GM18861 (cell line): ENCODE results near the gene CEP41.
"Not testable (repeated sequence)": the region's sequence is repeated elsewhere in the genome, so short reads cannot be mapped to it uniquely, and the experiment has no call there.

Experiments used
- ATAC-seq: cut with Tn5 transposase; IDR thresholded peaks from one replicate; pipeline ENCODE4 v1.9.1; 2021; ENCODE audit not compliant: unreplicated experiment

The CEP41 gene

DNA sequence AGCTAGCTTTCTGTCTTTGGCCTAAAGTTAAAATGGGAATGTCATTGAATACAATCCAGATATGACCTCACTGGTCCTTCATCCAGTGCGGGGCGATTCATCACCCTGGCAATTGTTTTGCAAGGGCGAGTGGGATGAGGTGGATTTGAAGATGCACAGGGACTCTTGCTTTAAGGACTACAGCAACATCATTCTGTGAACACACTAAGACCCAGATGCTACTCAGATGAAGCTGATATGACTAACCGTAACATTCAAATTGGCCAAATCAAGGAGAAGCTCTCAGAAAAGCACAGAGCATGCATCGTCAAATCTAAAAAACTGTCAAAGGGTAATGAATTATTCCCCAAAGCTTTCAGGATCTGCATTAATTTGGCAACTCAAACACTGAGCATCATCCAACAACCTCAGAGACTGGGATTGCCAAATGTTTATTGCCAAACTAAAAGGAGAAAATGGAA is 47.7 kb downstream of the CEP41 start:
- ATAC-seq = no peak

GRCh38 chr7:130390486-130390885 is 50.3 kb downstream of the CEP41 start:
- ATAC-seq = no peak

DNA sequence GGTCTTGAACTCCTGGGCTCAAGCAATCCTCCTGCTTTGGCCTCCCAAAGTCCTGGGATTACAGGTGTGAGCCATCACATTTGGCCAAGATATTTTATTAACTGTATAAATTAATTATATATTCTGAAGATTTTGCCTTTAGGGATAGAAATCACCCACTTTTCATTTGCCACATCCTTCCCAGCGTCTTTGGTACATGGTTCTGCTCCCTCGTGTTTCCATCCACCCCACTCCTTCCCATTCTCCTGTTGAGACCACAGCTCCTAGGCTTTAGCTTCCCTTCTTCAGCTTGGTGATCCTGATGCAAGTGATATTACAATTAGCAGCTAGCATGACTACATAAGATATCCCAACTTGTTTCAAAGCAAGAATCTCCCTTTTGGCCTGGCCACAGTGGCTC is 52.1 kb downstream of the CEP41 start:
- no peak for ATAC-seq

DNA sequence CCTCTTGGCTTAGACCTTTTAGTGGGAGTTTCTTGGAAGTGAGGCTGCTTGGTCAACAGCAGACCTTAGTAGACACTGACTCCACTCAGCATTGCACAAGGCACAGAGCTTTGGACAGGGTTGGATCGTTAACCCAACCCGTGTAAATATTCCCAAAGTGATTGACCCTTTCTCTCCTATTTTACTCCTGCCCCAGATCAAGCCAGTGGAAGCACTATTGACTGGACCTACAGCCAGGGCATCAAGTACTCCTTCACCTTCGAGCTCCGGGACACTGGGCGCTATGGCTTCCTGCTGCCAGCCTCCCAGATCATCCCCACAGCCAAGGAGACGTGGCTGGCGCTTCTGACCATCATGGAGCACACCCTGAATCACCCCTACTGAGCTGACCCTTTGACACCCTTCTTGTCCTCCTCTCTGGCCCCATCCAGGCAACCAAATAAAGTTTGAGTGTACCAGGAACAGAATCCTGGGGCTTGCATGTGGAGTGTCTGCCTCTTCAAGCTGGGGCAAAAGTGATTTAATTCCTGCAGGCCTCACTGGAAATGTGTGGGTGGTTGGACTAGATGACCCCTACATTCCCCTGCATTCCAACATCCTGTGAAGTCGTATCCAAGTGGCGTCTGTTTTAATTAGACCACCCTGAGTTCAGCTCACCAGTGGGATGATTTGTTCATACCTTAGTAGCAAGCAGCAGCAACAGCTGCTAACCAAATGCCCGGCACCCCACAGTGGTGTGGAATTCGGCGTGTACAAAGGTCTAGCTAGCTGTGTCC is 53.0 kb downstream of the CEP41 start:
- no peak for ATAC-seq

DNA sequence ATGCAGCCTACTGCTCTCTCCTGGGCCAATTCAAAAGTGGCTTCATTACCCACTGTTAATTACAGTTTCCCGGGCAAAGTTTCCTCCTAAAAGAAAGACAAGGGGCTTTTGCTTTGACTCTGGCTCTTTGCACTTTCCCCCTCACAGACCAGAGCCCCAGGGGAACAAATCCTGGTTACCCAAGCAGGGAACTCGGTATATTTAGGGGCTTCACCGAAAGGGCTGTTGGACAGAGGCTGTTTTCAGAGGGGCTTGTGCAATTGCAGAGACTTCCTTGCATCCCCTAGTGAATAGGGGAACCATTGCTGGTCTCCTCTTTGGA is 53.5 kb downstream of the CEP41 start:
- no peak for ATAC-seq

GRCh38 chr7:130386876-130387275 is 53.9 kb downstream of the CEP41 start:
- no peak for ATAC-seq

DNA sequence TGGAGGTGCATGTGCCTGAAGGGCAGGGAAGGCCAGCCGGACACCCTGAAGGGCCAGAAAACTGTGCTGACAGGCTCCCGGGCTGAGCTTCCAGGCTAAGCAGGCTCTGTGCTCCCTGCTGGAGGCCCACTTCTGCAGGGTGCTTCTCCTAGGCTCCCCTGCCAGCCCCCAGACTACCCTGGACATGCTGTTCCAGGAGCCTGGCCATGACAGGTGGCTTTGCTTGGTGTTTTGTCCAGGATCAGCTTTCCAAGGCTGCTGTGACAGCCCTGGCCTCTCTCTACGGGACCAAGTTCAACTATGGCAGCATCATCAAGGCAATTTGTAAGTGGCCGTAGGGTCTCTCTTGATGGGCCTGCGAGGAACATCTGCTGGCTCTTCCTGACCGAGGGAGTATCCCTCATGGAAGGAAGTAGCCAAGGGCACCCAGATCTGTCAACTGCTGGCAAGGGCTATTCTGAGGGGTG is 55.2 kb downstream of the CEP41 start:
- no peak for ATAC-seq

GRCh38 chr7:130384841-130385599 is 55.8 kb downstream of the CEP41 start:
- ATAC-seq = no peak

GRCh38 chr7:130384371-130384801 is 56.4 kb downstream of the CEP41 start:
- no peak for ATAC-seq

DNA sequence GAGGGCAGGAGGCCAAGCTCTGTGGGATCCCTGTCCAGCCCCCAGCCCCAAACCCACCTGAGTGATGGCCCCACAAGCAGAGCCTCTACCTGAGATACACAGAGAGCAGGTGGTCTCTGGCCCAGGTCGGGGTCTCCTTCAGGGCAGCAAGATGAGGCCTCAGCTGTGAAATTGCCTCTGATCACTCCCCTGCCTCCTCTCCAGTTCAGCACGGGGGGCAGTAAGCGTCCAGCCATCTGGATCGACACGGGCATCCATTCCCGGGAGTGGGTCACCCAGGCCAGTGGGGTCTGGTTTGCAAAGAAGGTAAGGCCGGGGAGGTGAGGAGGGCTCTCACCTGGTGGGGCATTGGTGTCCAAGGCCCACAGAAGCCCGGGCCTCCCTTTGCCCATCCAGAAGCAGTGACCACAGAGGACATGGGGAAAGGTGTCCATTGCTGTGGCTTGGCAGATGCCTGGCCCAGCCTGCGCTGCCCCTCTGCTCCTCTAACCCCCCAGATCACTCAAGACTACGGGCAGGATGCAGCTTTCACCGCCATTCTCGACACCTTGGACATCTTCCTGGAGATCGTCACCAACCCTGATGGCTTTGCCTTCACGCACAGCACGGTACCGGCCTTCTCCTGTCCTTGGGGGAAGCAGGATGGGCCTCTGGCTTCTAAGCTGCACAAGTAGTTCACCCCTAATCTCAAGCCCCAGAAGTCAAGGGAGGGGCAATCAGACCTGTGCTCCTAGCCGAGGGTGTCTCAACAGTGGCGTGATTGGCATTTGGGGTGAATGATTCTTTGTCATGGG is 57.4 kb downstream of the CEP41 start:
- ATAC-seq = no peak

- ATAC-seq = no peak
Observed at GRCh38 chr7:130381468-130382312, 59.1 kb downstream of the CEP41 start.

DNA sequence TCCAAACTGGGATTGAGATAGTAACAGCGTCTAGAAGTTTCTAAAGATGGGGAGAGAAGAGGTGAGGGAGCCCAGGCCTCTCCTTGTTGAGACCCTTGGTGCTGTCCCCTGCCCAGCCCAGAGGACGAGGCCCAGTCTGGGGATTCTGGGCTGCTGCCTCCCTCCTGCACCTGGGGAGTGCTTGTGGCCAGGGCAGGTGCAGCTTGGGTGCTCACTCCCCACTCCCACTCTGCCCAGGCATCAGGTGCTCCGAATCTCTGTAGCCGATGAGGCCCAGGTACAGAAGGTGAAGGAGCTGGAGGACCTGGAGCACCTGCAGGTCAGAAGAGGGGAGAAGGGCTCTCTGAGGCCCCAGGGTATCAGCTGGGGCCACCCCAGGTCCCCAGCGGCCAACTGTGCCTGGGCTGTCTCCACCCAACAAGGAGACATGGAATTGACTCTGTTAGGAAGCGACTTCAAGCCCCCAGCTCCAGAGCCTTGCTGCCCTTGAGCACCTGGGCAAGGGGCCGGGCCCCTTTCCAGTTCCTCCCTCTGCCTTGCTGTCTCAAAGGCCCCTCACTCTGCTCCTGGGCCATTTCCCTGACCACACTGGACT is 59.9 kb downstream of the CEP41 start:
- no peak for ATAC-seq

- ATAC-seq = no peak
Observed at GRCh38 chr7:130379921-130380860, 60.6 kb downstream of the CEP41 start, which contains the start of gene CPA1. Gene CPA1 (plus strand): TSS chr7:130380494. CDS start chr7:130380521, 27 bp downstream.

- no peak for ATAC-seq
Observed at GRCh38 chr7:130379532-130379920, 61.3 kb downstream of the CEP41 start.

DNA sequence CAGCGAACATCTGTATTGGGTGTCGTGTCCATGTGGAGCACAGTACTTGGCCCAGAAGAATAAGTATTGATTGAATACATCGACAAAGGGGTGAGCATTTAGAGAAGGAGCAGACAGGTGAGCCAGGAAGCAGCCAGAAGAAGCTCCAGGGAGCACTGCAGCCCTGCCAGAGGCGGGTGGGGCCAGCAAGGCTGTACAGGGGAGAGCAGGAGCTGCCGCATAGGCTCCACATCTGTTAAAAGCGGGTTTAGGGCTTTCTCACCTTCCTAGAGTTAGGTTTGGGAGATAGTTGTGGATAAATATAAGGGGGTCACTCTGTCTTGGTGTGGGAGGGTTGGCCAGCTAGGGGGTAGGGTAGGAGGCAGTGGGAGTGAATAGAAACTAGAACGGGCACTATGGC is 61.8 kb downstream of the CEP41 start:
- no peak for ATAC-seq

DNA sequence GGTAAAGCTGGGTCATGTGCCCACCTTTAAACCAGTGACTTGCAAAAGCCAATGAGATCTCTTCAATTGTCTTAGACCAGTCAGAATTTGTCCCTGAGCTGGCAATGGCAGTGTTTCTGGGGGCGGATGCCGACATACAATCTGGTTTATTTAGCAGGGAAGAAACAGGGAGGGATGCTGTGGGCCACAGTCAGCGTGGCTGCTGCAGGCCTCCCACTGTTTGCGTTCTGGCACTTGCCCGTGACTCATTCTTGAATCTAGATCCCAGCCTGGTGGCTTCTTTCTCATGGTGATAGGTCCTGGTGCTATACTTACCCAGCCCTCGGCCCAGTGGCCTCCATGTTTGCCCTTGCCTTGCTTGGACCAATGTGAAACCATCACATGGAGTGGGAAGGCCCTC is 63.6 kb downstream of the CEP41 start:
- ATAC-seq = no peak

DNA sequence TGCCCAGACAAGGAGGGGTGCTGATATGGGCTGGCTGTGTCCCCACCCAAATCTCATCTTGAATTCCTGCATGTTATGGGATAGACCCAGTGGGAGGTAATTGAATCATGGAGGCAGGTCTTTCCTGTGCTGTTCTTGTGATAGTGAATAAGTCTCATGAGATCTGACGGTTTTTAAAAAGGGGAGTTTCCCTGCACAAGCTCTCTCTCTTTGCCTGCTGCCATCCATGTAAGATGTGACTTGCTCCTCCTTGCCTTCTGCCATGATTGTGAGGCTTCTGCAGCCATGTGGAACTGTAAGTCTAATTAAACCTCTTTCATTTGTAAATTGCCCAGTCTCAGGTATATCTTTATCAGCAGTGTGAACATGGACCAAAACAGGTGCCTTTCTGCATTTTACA is 64.4 kb downstream of the CEP41 start:
- not testable (repeated sequence) for ATAC-seq

- no peak for ATAC-seq
Observed at GRCh38 chr7:130374507-130374906, 66.3 kb downstream of the CEP41 start.
